GM19043 (cell line): ENCODE results near the gene CLNS1A.
"Not testable (repeated sequence)": the region's sequence is repeated elsewhere in the genome, so short reads cannot be mapped to it uniquely, and the experiment has no call there.

Experiments used
- ATAC-seq: cut with Tn5 transposase; IDR thresholded peaks from one replicate; pipeline ENCODE4 v1.9.1; 2021; ENCODE audit warnings: low read depth; ENCODE audit not compliant: unreplicated experiment

CLNS1A gene

GRCh38 chr11:77637345-77638165 is at the start of gene CLNS1A:
Gene CLNS1A, minus strand, starts transcription at chr11:77637794. Its CDS starts 80 bp downstream, at chr11:77637714.
- ATAC-seq, result peak; percentile 96

GRCh38 chr11:77687088-77687487 is 49.5 kb upstream of the CLNS1A start:
- ATAC-seq, result no peak

GRCh38 chr11:77677138-77677537 is 39.5 kb upstream of the CLNS1A start:
- no peak for ATAC-seq

- ATAC-seq, result no peak
Observed at GRCh38 chr11:77672264-77672663, 34.7 kb upstream of the CLNS1A start.

- no peak for ATAC-seq
Observed at GRCh38 chr11:77669848-77670511, 32.4 kb upstream of the CLNS1A start.

- ATAC-seq, result no peak
Observed at GRCh38 chr11:77668760-77669159, 31.2 kb upstream of the CLNS1A start.

- ATAC-seq, result no peak
Observed at GRCh38 chr11:77665240-77665965, 27.8 kb upstream of the CLNS1A start.

GRCh38 chr11:77661670-77662069 is 24.1 kb upstream of the CLNS1A start:
- no peak for ATAC-seq

- ATAC-seq, result no peak
Observed at GRCh38 chr11:77660947-77661346, 23.4 kb upstream of the CLNS1A start.

GRCh38 chr11:77658213-77659013 is 20.8 kb upstream of the CLNS1A start:
- no peak for ATAC-seq

- ATAC-seq, result no peak
Observed at GRCh38 chr11:77656362-77656761, 18.8 kb upstream of the CLNS1A start.

- ATAC-seq, result no peak
Observed at GRCh38 chr11:77654770-77655434, 17.3 kb upstream of the CLNS1A start.

- ATAC-seq, result no peak
Observed at GRCh38 chr11:77650123-77650522, 12.5 kb upstream of the CLNS1A start.

GRCh38 chr11:77647654-77648305 is 10.2 kb upstream of the CLNS1A start:
- ATAC-seq, result no peak

GRCh38 chr11:77644887-77645286 is 7.3 kb upstream of the CLNS1A start:
- no peak for ATAC-seq

- ATAC-seq, result no peak
Observed at GRCh38 chr11:77642228-77642627, 4.6 kb upstream of the CLNS1A start.

- no peak for ATAC-seq
Observed at GRCh38 chr11:77636731-77637344, 756 bp downstream of the CLNS1A start.

- not testable (repeated sequence) for ATAC-seq
Observed at GRCh38 chr11:77633926-77634325, 3.7 kb downstream of the CLNS1A start.

GRCh38 chr11:77630157-77630710 is 7.4 kb downstream of the CLNS1A start:
- no peak for ATAC-seq
